ENCODE results near the gene NFKBIZ. TPM values are rescaled to one million over a fixed set of nuclear protein-coding genes. Genes with fewer than 3 reads are reported as not detected.

Gene NFKBIZ
- total RNA-seq, 1 experiment from 2014 or later, result 15.1 TPM

DNA sequence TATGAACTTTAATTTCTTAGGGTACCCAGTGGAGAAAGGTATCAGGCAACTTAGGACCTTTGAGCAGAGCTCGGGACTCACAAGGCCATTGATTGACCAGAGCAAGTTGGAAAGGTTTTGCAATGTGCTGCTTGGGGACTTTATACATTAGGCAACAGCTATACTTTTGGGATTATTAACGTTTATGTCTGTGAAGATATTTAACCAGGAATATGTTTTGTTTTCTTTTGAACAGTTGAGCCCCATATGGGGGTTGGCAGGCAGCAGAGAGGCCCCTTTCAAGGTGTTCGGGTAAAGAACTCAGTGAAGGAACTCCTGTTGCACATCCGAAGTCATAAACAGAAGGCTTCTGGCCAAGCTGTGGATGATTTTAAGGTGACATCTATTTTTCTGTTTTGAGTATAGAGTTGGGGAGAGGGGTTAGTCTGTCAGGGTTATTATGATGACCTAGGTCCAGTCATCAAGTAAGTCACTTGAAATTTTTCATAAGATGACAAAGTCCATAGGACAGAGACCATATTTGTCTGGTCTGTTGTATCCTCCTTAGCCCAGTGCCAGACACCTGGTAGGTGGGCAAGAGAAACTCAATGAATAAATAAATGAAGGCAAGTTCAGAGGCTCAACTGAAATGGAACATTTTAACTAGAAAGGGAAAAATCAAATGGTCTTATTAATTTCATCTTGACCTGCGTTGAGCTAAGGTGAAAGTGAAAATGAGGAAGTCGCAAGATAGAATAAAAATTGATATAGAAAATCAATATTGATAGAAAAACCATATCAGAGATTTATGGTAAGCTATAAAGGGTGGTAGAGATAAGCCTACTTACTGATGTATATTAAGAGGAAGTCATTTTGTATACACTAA lies 2.8 kb downstream of the NFKBIZ start:
- TF ChIP-seq, protein P1, sequence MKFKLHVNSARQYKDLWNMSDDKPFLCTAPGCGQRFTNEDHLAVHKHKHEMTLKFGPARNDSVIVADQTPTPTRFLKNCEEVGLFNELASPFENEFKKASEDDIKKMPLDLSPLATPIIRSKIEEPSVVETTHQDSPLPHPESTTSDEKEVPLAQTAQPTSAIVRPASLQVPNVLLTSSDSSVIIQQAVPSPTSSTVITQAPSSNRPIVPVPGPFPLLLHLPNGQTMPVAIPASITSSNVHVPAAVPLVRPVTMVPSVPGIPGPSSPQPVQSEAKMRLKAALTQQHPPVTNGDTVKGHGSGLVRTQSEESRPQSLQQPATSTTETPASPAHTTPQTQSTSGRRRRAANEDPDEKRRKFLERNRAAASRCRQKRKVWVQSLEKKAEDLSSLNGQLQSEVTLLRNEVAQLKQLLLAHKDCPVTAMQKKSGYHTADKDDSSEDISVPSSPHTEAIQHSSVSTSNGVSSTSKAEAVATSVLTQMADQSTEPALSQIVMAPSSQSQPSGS (CRISPR knock-in tag; IDR thresholded peaks at IDR 0.05; ENCODE audit: borderline replicate concordance, low read depth), result no peak
- TF ChIP-seq, protein P2, sequence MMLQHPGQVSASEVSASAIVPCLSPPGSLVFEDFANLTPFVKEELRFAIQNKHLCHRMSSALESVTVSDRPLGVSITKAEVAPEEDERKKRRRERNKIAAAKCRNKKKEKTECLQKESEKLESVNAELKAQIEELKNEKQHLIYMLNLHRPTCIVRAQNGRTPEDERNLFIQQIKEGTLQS (CRISPR knock-in tag; conservative IDR thresholded peaks at IDR 0.05), result no peak
- no peak for TF ChIP-seq ZBTB21 (CRISPR knock-in tag; IDR thresholded peaks at IDR 0.05; ENCODE audit: borderline replicate concordance)
- TF ChIP-seq ELF4 (CRISPR knock-in tag; IDR thresholded peaks at IDR 0.05; ENCODE audit: low read depth), result no peak
- TF ChIP-seq SMAD4 (CRISPR knock-in tag; IDR thresholded peaks at IDR 0.05), result no peak
- TF ChIP-seq JAZF1 (CRISPR knock-in tag; IDR thresholded peaks at IDR 0.05), result no peak
- TF ChIP-seq, protein P3, sequence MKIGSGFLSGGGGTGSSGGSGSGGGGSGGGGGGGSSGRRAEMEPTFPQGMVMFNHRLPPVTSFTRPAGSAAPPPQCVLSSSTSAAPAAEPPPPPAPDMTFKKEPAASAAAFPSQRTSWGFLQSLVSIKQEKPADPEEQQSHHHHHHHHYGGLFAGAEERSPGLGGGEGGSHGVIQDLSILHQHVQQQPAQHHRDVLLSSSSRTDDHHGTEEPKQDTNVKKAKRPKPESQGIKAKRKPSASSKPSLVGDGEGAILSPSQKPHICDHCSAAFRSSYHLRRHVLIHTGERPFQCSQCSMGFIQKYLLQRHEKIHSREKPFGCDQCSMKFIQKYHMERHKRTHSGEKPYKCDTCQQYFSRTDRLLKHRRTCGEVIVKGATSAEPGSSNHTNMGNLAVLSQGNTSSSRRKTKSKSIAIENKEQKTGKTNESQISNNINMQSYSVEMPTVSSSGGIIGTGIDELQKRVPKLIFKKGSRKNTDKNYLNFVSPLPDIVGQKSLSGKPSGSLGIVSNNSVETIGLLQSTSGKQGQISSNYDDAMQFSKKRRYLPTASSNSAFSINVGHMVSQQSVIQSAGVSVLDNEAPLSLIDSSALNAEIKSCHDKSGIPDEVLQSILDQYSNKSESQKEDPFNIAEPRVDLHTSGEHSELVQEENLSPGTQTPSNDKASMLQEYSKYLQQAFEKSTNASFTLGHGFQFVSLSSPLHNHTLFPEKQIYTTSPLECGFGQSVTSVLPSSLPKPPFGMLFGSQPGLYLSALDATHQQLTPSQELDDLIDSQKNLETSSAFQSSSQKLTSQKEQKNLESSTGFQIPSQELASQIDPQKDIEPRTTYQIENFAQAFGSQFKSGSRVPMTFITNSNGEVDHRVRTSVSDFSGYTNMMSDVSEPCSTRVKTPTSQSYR (CRISPR knock-in tag; IDR thresholded peaks at IDR 0.05), result no peak
- TF ChIP-seq ZNF232 (CRISPR knock-in tag; IDR thresholded peaks at IDR 0.05), result no peak
- TF ChIP-seq, protein P4, sequence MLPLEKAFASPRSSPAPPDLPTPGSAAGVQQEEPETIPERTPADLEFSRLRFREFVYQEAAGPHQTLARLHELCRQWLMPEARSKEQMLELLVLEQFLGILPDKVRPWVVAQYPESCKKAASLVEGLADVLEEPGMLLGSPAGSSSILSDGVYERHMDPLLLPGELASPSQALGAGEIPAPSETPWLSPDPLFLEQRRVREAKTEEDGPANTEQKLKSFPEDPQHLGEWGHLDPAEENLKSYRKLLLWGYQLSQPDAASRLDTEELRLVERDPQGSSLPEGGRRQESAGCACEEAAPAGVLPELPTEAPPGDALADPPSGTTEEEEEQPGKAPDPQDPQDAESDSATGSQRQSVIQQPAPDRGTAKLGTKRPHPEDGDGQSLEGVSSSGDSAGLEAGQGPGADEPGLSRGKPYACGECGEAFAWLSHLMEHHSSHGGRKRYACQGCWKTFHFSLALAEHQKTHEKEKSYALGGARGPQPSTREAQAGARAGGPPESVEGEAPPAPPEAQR (CRISPR knock-in tag; IDR thresholded peaks at IDR 0.05), result no peak
- no peak for TF ChIP-seq TP53 (CRISPR knock-in tag; IDR thresholded peaks at IDR 0.05)
- TF ChIP-seq, protein P5, sequence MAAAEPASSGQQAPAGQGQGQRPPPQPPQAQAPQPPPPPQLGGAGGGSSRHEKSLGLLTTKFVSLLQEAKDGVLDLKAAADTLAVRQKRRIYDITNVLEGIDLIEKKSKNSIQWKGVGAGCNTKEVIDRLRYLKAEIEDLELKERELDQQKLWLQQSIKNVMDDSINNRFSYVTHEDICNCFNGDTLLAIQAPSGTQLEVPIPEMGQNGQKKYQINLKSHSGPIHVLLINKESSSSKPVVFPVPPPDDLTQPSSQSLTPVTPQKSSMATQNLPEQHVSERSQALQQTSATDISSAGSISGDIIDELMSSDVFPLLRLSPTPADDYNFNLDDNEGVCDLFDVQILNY (CRISPR knock-in tag; IDR thresholded peaks at IDR 0.05), result no peak
- no peak for TF ChIP-seq TCF7 (CRISPR knock-in tag; IDR thresholded peaks at IDR 0.05; ENCODE audit: low read depth)
- no peak for TF ChIP-seq SOX15 (CRISPR knock-in tag; IDR thresholded peaks at IDR 0.05)
- TF ChIP-seq FOXK1 (CRISPR knock-in tag; IDR thresholded peaks at IDR 0.05), result no peak
- ATAC-seq (no peak), DNase-seq (ENCODE audit: low spot score) (no peak)
- peaks cover 56% of the 10 kb centered on the region for H3K36me3 Mint-ChIP-seq
- H3K27ac Mint-ChIP-seq, result peak overlapping the region; percentile 50; the same call in 1 of the 2 replicates
- no peaks in the 10 kb centered on the region for H3K9me3 Mint-ChIP-seq
- ChIA-PET CTCF (interaction anchor here (0.6 to 1.5 kb wide), 3 partner anchors 49 to 373 kb away, joined by 3 to 4 read pairs (median 3); no protein-coding TSS in a partner anchor), POLR2A (no interaction called here)
- H3K4me1 Mint-ChIP-seq, result peaks cover 29% of the 10 kb centered on the region
- no peaks in the 10 kb centered on the region for H3K27me3 Mint-ChIP-seq (ENCODE audit: low read depth)
- peak overlapping the region; percentile 90 for H3K4me3 Mint-ChIP-seq

DNA sequence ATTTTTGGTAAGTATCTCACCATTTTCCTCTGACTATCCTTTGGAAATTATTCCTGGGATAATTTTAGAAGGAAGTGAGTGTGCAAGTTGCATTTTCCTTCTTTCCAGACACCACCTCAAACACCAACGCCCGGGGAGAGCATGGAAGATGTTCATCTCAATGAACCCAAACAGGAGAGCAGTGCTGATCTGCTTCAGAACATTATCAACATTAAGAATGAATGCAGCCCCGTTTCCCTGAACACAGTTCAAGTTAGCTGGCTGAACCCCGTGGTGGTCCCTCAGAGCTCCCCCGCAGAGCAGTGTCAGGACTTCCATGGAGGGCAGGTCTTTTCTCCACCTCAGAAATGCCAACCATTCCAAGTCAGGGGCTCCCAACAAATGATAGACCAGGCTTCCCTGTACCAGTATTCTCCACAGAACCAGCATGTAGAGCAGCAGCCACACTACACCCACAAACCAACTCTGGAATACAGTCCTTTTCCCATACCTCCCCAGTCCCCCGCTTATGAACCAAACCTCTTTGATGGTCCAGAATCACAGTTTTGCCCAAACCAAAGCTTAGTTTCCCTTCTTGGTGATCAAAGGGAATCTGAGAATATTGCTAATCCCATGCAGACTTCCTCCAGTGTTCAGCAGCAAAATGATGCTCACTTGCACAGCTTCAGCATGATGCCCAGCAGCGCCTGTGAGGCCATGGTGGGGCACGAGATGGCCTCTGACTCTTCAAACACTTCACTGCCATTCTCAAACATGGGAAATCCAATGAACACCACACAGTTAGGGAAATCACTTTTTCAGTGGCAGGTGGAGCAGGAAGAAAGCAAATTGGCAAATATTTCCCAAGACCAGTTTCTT lies 3.9 kb downstream of the NFKBIZ start:
- no peak overlapping the region for H3K27ac Mint-ChIP-seq
- ChIA-PET POLR2A (no interaction called here), CTCF (interaction anchor here (0.6 to 1.3 kb wide), 2 partner anchors 143 to 372 kb away, joined by 3 read pairs; no protein-coding TSS in a partner anchor)
- DNase-seq (ENCODE audit: low spot score) (no peak), ATAC-seq (no peak)
- no peaks in the 10 kb centered on the region for H3K27me3 Mint-ChIP-seq (ENCODE audit: low read depth)
- no peaks in the 10 kb centered on the region for H3K9me3 Mint-ChIP-seq
- TF ChIP-seq NFATC4 (CRISPR knock-in tag; IDR thresholded peaks at IDR 0.05) (no peak), FOXJ3 (CRISPR knock-in tag; IDR thresholded peaks at IDR 0.05; ENCODE audit: borderline replicate concordance) (no peak)
- peaks cover 18% of the 10 kb centered on the region for H3K4me1 Mint-ChIP-seq
- peaks cover 66% of the 10 kb centered on the region for H3K36me3 Mint-ChIP-seq
- no peak overlapping the region for H3K4me3 Mint-ChIP-seq

Data from WTC11 (cell line).